ENCODE measurements around the gene HHAT.

- TF ChIP-seq, protein P1, sequence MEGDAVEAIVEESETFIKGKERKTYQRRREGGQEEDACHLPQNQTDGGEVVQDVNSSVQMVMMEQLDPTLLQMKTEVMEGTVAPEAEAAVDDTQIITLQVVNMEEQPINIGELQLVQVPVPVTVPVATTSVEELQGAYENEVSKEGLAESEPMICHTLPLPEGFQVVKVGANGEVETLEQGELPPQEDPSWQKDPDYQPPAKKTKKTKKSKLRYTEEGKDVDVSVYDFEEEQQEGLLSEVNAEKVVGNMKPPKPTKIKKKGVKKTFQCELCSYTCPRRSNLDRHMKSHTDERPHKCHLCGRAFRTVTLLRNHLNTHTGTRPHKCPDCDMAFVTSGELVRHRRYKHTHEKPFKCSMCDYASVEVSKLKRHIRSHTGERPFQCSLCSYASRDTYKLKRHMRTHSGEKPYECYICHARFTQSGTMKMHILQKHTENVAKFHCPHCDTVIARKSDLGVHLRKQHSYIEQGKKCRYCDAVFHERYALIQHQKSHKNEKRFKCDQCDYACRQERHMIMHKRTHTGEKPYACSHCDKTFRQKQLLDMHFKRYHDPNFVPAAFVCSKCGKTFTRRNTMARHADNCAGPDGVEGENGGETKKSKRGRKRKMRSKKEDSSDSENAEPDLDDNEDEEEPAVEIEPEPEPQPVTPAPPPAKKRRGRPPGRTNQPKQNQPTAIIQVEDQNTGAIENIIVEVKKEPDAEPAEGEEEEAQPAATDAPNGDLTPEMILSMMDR (IDR thresholded peaks at IDR 0.05), result no peak
- TF ChIP-seq POLR2A (IDR thresholded peaks at IDR 0.05) (no peak), POLR2AphosphoS5 (IDR thresholded peaks at IDR 0.05) (no peak), EP300 (IDR thresholded peaks at IDR 0.05) (no peak)
Measured at GRCh38 chr1:210359255-210359654, 30.6 kb downstream of the HHAT start.

Data from stomach (tissue), 4 donors.